HCT116 (cell line): ENCODE measurements around the gene GSTM3. TPM values are rescaled to one million over a fixed set of nuclear protein-coding genes. Genes with fewer than 3 reads are reported as not detected.

Source experiments
- ATAC-seq: fragments of 200-7000 bp; cut with Tn5 transposase; 2 replicates; pipeline ENCODE4 v1.9.1; 2020; ENCODE audit warnings: mild to moderate bottlenecking, moderate library complexity
- BruUV-seq: library from RNA; stranded (reverse); fragments of 400-500 nt; replicated peaks from 2 replicates; lab custom pipeline; 2021; lab: Mats Ljungman, UMichigan
- CTCF ChIA-PET: fragments of 300-600 bp; sonication (Branson Sonifier 250); formaldehyde crosslinking; loops from one replicate; lab custom pipeline; 2021; ENCODE audit warnings: antibody characterized with exemption; lab: Charles Lee
- POLR2A ChIA-PET: fragments of 300-600, 350-600 bp; sonication (Branson Sonifier 250); formaldehyde crosslinking; loops from one replicate; lab custom pipeline; 2021; ENCODE audit warnings: antibody characterized with exemption; lab: Charles Lee
- RAD21 ChIA-PET, 2 experiments: fragments of 300-600 bp; sonication (Branson Sonifier 250); formaldehyde crosslinking; loops; one replicate each; lab custom pipeline; 2023; ENCODE audit warnings: low total read pairs in 2 of 2; ENCODE audit not compliant: uncharacterized antibody in 2 of 2, unreplicated experiment in 2 of 2, low non-redundant PET in 1 of 2; lab: Charles Lee
- DNase-seq: peaks from one replicate; pipeline ENCODE4 v3.0.0-alpha.2; 2010; ENCODE audit warnings: low read depth, low spot score
- H2AFZ ChIP-seq: fragments of 200-600 bp; shearing (Covaris generic), sonication (generic); 2 replicates; pipeline ENCODE4 v1.6.1; 2017; ENCODE audit warnings: low read depth, mixed run types, mixed read lengths, antibody characterized with exemption, low read length; ENCODE audit not compliant: poor library complexity, severe bottlenecking
- H3K27ac ChIP-seq: 2 replicates; pipeline ENCODE4 v1.5.1; 2012; ENCODE audit warnings: low read depth, low read length
- H3K27me3 ChIP-seq: fragments of 200-600 bp; sonication (generic); 2 replicates; pipeline ENCODE4 v1.6.1; 2016; ENCODE audit warnings: mixed run types, low read length, mixed read lengths; ENCODE audit not compliant: insufficient read depth
- H3K36me3 ChIP-seq, 2 experiments: fragments of 200-500 bp in 1 of 2; fragments of 200-600 bp in 1 of 2; sonication (Bioruptor generic) in 1 of 2; sonication (generic) in 1 of 2; 2 replicates each; pipeline versions ENCODE4 v1.5.1 to v1.6.1; 2014 to 2016; ENCODE audit warnings: low read length in 2 of 2, inconsistent platforms in 1 of 2, mixed read lengths in 1 of 2, mixed run types in 1 of 2; ENCODE audit not compliant: insufficient read depth in 2 of 2, control insufficient read depth in 1 of 2
- H3K4me1 ChIP-seq, 2 experiments: fragments of 200-600 bp in 1 of 2; sonication (generic) in 1 of 2; 2 replicates each; pipeline versions ENCODE4 v1.5.1 to v1.6.1; 2012 to 2017; ENCODE audit warnings: low read length in 2 of 2, inconsistent platforms in 1 of 2, mild to moderate bottlenecking in 1 of 2, mixed read lengths in 1 of 2, mixed run types in 1 of 2, moderate library complexity in 1 of 2; ENCODE audit not compliant: insufficient read depth in 2 of 2, control insufficient read depth in 1 of 2
- H3K4me2 ChIP-seq: fragments of 200-600 bp; sonication (generic); 2 replicates; pipeline ENCODE4 v1.6.1; 2017; ENCODE audit warnings: mixed run types, low read length, mixed read lengths
- H3K4me3 ChIP-seq, 2 experiments: fragments of 200-600 bp in 1 of 2; sonication (generic) in 1 of 2; replicated peaks in 1 of 2; 2 replicates each; pipeline ENCODE4 v1.5.1; 2011 to 2016; ENCODE audit warnings: low read length in 2 of 2, control low read depth in 1 of 2, low read depth in 1 of 2, mild to moderate bottlenecking in 1 of 2, mixed read lengths in 1 of 2, mixed run types in 1 of 2
- H3K79me2 ChIP-seq: fragments of 200-600 bp; sonication (generic); 2 replicates; pipeline ENCODE4 v1.6.1; 2017; ENCODE audit warnings: mild to moderate bottlenecking, mixed run types, low read length, moderate library complexity, mixed read lengths; ENCODE audit not compliant: insufficient read depth
- H3K9ac ChIP-seq: fragments of 200-600 bp; sonication (generic); 2 replicates; pipeline ENCODE4 v1.6.1; 2016; ENCODE audit warnings: low read length, mixed read lengths
- H3K9me2 ChIP-seq: fragments of 200-600 bp; sonication (generic), shearing (Covaris generic); 2 replicates; pipeline ENCODE4 v1.6.1; 2017; ENCODE audit warnings: mixed run types, mild to moderate bottlenecking, moderate library complexity; ENCODE audit not compliant: insufficient read depth
- H3K9me3 ChIP-seq, 2 experiments: fragments of 200-500 bp in 1 of 2; fragments of 200-600 bp in 1 of 2; sonication (Bioruptor generic) in 1 of 2; sonication (generic) in 1 of 2; 2 replicates each; pipeline ENCODE4 v1.6.1; 2014 to 2017; ENCODE audit warnings: low read length in 2 of 2, mixed read lengths in 2 of 2, inconsistent platforms in 1 of 2, low read depth in 1 of 2, mild to moderate bottlenecking in 1 of 2, mixed run types in 1 of 2, moderate library complexity in 1 of 2; ENCODE audit not compliant: control insufficient read depth in 1 of 2, insufficient read depth in 1 of 2
- H4K20me1 ChIP-seq: fragments of 200-600 bp; sonication (generic), shearing (Covaris generic); 2 replicates; pipeline ENCODE4 v1.6.1; 2017; ENCODE audit warnings: mixed run types, mild to moderate bottlenecking, moderate library complexity; ENCODE audit not compliant: insufficient read depth
- CTCF ChIP-seq, 3 experiments: fragments of 200-600 bp in 1 of 3; sonication (generic) in 1 of 3; IDR thresholded peaks in 2 of 3; conservative IDR thresholded peaks in 1 of 3; 2 replicates each; pipeline ENCODE4 v1.5.1; 2012 to 2017; ENCODE audit warnings: low read depth in 2 of 3, low read length in 2 of 3, antibody characterized with exemption in 1 of 3, borderline replicate concordance in 1 of 3, control low read depth in 1 of 3, mild to moderate bottlenecking in 1 of 3, mixed read lengths in 1 of 3, mixed run types in 1 of 3, moderate library complexity in 1 of 3; ENCODE audit not compliant: insufficient read depth in 1 of 3
- ELF1 ChIP-seq: IDR thresholded peaks from 2 replicates; pipeline ENCODE4 v1.6.1; 2012; ENCODE audit warnings: low read depth, borderline replicate concordance
- EZH2phosphoT487 ChIP-seq: fragments of 200-600 bp; IDR thresholded peaks from 2 replicates; pipeline ENCODE4 v1.6.1; 2018; ENCODE audit warnings: antibody characterized with exemption, borderline replicate concordance
- REST ChIP-seq: IDR thresholded peaks from 2 replicates; pipeline ENCODE4 v1.6.1; 2012; ENCODE audit warnings: low read depth
- ZFX ChIP-seq: fragments of 450-650 bp; IDR thresholded peaks from 2 replicates; pipeline ENCODE4 v1.6.1; 2017
- intact Hi-C: fragments of 100-400 bp; cut with micrococcal nuclease; formaldehyde crosslinking; loops from 2 replicates; pipeline ENCODE4 v1.10.0; 2022
- total RNA-seq: library from RNA; stranded (reverse); gene quantifications from one replicate; pipeline ENCODE4 v1.2.1, GENCODE V29; 2021; ENCODE audit not compliant: unreplicated experiment

GSTM3 gene
- total RNA-seq, 1 experiment from 2014 or later = 0.39 TPM

- no peak for TF ChIP-seq CTCF (IDR thresholded peaks at IDR 0.05 in 2 of 3, conservative IDR thresholded peaks at IDR 0.05 in 1 of 3; ENCODE audit: borderline replicate concordance in 1 of 3, insufficient read depth in 1 of 3, low read depth in 2 of 3, low read length in 2 of 3)
These were observed 44.7 kb upstream of the GSTM3 start (continued) for GRCh38 chr1:109785446-109786111.

- no peak overlapping the region for H2AFZ ChIP-seq
- H3K9ac ChIP-seq = no peak overlapping the region
- RAD21 ChIA-PET = no interaction called here
- H3K4me2 ChIP-seq = no peak overlapping the region
- H3K9me3 ChIP-seq = peaks cover 0 to 5% of the 10 kb centered on the region in 2 experiments; a peak in 1 of 4 replicates
- H3K4me1 ChIP-seq = peaks cover 32 to 62% of the 10 kb centered on the region in 2 experiments
- CTCF ChIA-PET = interaction anchor here (19.5 kb wide), 1 partner anchor 197 kb away, joined by 396 read pairs; the partner anchor contains the start of gene AHCYL1
- no peaks in the 10 kb centered on the region for H3K27me3 ChIP-seq
- H3K27ac ChIP-seq = no peak overlapping the region
- TF ChIP-seq ELF1 (no peak), EZH2phosphoT487 (no peak), ZFX (no peak), REST (no peak)
- H3K9me2 ChIP-seq = no peaks in the 10 kb centered on the region
- no peak for DNase-seq
- H3K4me3 ChIP-seq = no peak overlapping the region
- no peaks in the 10 kb centered on the region for H4K20me1 ChIP-seq
- POLR2A ChIA-PET = interaction anchor here (0.9 kb wide), 1 partner anchor 30 kb away, joined by 3 read pairs; no protein-coding TSS in a partner anchor
- H3K79me2 ChIP-seq = no peaks in the 10 kb centered on the region
- no peak for ATAC-seq
- H3K36me3 ChIP-seq = no peaks in the 10 kb centered on the region
- BruUV-seq = no TSS peak
- intact Hi-C loops = loop anchor here (5.0 kb wide), 1 partner anchor 138 kb away; no protein-coding TSS in a partner anchor
These were observed 43.9 kb upstream of the GSTM3 start for GRCh38 chr1:109784551-109785252.
